ENCODE measurements around the gene BAZ2B. TPM values are rescaled to one million over a fixed set of nuclear protein-coding genes. Genes with fewer than 3 reads are reported as not detected.

BAZ2B gene
- total and polyA plus RNA-seq, 8 donors, result 60.0 to 142 (median 101) TPM

DNA sequence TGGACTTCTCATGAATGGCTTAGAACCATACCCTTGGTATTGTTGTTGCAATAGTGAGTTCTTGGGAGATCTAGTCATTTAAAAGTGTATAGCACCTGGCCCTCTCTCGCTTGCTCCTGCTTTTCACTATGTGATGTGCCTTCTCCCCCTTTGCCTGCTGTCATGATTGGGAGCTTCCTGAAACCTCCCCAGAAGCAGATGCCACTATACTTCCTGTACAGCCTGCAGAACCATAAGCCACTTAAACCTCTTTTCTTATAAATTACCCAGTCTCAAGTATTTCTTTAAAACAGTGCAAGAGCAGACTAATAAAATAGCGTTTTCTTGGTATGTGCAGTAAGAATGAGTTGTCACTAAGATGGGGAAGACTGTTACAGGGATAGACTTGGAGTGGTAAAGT is 31.6 kb downstream of the BAZ2B start:
- no peak for DNase-seq
- Histone ChIP-seq H3K4me1 (no peaks in the 10 kb centered on the region), H3K9me3 (peaks cover 0 to 2% of the 10 kb centered on the region in 2 donors), H3K4me3 (no peak overlapping the region), H3K36me3 (no peaks in the 10 kb centered on the region), H3K27ac (no peak overlapping the region), H3K27me3 (no peaks in the 10 kb centered on the region)
- TF ChIP-seq, protein P1, sequence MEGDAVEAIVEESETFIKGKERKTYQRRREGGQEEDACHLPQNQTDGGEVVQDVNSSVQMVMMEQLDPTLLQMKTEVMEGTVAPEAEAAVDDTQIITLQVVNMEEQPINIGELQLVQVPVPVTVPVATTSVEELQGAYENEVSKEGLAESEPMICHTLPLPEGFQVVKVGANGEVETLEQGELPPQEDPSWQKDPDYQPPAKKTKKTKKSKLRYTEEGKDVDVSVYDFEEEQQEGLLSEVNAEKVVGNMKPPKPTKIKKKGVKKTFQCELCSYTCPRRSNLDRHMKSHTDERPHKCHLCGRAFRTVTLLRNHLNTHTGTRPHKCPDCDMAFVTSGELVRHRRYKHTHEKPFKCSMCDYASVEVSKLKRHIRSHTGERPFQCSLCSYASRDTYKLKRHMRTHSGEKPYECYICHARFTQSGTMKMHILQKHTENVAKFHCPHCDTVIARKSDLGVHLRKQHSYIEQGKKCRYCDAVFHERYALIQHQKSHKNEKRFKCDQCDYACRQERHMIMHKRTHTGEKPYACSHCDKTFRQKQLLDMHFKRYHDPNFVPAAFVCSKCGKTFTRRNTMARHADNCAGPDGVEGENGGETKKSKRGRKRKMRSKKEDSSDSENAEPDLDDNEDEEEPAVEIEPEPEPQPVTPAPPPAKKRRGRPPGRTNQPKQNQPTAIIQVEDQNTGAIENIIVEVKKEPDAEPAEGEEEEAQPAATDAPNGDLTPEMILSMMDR (IDR thresholded peaks at IDR 0.05), result no peak
- intact Hi-C loops (cut with DNase I), result no loop called here
- ATAC-seq, result no peak

DNA sequence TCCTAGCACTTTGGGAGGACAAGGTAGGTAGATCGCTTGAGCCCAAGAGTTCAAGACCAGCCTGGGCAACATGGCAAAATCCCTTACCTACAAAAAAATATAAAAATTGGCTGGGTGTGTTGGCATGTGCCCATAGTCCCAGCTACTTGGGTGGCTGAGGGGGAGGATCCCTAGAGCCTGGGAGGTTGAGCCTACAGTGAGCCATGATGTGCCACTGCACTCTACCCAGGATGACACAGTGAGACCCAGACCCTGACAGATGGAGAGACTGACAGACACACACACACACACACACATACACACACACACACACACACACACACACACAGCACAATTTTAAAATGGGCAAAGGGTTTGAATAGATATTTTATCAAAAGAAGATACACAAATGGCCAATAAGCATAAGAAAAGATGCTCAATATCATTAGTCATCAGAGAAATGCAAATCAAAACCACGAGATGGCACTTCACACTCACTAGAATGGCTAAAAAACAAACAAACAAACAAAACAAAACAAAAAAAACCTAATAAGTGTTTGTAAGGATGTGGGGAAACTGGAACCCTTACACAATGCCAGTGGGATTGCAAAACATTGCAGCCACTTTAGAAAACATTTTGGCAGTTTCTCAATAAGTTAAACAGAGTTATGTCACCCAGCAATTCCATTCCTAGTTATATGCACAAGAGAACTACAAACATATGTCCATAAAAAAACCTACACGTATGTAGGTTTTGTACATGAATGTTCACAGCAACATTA is 42.3 kb downstream of the BAZ2B start:
- TF ChIP-seq, protein P1 (IDR thresholded peaks at IDR 0.05), result no peak
- peaks cover 0 to 12% of the 10 kb centered on the region in 2 donors for H3K4me1 ChIP-seq
- H3K36me3 ChIP-seq, result no peaks in the 10 kb centered on the region
- ATAC-seq (peak; percentile 72), DNase-seq (peak in 1 of 4 donors; percentile 32)
- no peak overlapping the region for H3K4me3 ChIP-seq
- no peaks in the 10 kb centered on the region for H3K9me3 ChIP-seq
- no peaks in the 10 kb centered on the region for H3K27me3 ChIP-seq
- intact Hi-C loops (cut with DNase I), result no loop called here
- H3K27ac ChIP-seq, result peak overlapping the region in 1 of 2 donors; percentile 54

DNA sequence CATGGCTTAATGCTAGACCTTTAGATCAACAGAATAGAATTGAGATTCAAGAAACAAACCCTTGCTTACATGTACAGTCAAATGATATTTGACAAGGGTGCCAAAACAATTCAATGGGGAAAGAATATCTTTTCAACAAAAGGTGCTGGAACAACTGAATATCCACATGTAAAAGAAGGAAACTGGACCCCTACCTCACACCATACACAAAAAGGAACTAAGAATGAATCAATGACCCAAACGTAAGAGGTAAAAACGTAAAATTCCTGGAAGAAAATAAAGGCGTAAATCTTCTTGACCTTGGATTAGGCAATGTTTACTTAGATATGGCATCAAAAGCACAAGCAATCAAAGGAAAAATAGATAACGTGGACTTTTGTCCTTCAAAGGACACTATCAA is 43.1 kb downstream of the BAZ2B start:
- ATAC-seq (no peak), DNase-seq (no peak)
- Histone ChIP-seq H3K4me1 (peaks cover 0 to 12% of the 10 kb centered on the region in 2 donors), H3K9me3 (no peaks in the 10 kb centered on the region), H3K36me3 (no peaks in the 10 kb centered on the region), H3K4me3 (no peak overlapping the region), H3K27me3 (no peaks in the 10 kb centered on the region), H3K27ac (peak overlapping the region in 1 of 2 donors; percentile 54)
- intact Hi-C loops (cut with DNase I), result no loop called here
- TF ChIP-seq, protein P1 (IDR thresholded peaks at IDR 0.05), result no peak

DNA sequence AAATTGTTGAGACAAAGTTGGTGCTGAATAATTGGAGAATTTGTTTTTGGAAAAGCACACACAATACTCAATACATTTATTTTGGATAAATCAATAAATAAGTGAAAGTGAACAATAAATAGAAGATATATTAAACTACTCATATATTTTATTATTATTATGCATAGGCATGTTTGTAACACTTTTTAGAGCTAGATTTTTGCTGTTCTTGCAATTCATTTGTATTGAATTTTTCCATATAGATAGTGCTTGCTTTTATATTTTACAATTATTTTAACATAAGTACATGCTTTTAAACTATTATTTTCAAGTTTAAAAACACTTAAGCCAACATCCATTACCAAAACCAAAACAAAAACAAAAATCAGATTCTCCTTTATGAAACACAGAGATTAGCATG is 43.9 kb downstream of the BAZ2B start:
- Histone ChIP-seq H3K36me3 (no peaks in the 10 kb centered on the region), H3K4me1 (peaks cover 0 to 12% of the 10 kb centered on the region in 2 donors), H3K27ac (no peak overlapping the region), H3K27me3 (no peaks in the 10 kb centered on the region), H3K9me3 (no peaks in the 10 kb centered on the region), H3K4me3 (no peak overlapping the region)
- intact Hi-C loops (cut with DNase I), result no loop called here
- TF ChIP-seq, protein P1 (IDR thresholded peaks at IDR 0.05), result no peak
- DNase-seq (no peak), ATAC-seq (no peak)

DNA sequence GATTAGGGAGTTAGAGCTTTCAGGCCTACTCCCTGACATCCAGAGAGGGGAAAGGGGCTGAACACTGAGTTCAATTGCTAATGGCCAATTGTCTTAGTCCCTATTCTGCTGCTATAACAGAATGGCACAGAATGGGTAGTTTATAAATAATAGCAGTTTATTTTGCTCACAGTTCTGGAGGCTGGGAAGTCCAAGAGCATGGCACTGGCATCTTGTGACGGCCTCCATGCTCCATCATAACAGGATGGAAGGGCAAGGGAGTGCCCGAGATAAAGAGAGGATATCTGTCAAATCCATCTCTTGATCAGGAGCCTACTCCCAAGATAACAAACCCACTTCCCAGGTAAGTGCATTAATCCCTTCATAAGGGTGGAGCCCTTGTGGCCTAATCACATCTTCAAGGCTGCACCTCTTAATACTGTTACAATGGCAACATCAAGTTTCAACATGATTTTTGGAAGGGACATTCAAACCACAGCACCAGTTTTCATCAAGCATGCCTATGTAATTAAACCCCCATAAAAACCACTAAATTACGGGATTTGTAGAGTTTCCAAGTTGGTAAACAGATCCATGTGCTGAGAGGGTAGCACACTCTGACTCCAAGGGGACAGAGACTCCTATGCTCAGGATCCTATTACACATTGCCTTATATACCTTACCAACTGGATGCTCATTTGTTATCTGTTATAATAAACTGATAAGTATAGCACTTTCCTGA is 44.6 kb downstream of the BAZ2B start:
- DNase-seq, result no peak
- Histone ChIP-seq H3K4me1 (peaks cover 0 to 12% of the 10 kb centered on the region in 2 donors), H3K27ac (no peak overlapping the region), H3K4me3 (no peak overlapping the region), H3K27me3 (no peaks in the 10 kb centered on the region), H3K36me3 (no peaks in the 10 kb centered on the region), H3K9me3 (no peaks in the 10 kb centered on the region)
- TF ChIP-seq, protein P1 (IDR thresholded peaks at IDR 0.05), result no peak
- no peak for ATAC-seq
- intact Hi-C loops (cut with DNase I), result no loop called here

All from left lung (tissue), 10 donors.